Stomach (tissue), 4 donors: ENCODE data around the gene CFAP46.

Experiments used
- CTCF ChIP-seq, 7 experiments: fragments of 450-650 bp in 4 of 7; fragments of 200-600 bp in 3 of 7; sonication (generic) in 3 of 7; IDR thresholded peaks; one replicate each; pipeline ENCODE4 v1.5.1; 2016 to 2019; ENCODE audit warnings: antibody characterized with exemption in 7 of 7, control low read depth in 2 of 7, mild to moderate bottlenecking in 1 of 7
- POLR2A ChIP-seq, 4 donors: fragments of 450-650 bp; IDR thresholded peaks; one replicate each; pipeline ENCODE4 v1.6.1; 2016; ENCODE audit warnings: antibody characterized with exemption in 4 of 4, control low read depth in 2 of 4, mild to moderate bottlenecking in 1 of 4, moderate library complexity in 1 of 4

- no peak for TF ChIP-seq POLR2A (IDR thresholded peaks at IDR 0.05)
- no peak for TF ChIP-seq CTCF (IDR thresholded peaks at IDR 0.05)
Observed at GRCh38 chr10:132934953-132935352, 7.4 kb downstream of the CFAP46 start.
